GM19238 (cell line): ENCODE data around the gene DCAF15.

ENCODE experiments used
- DNase-seq: peaks from one replicate; pipeline ENCODE4 v3.0.0; 2011; ENCODE audit warnings: low spot score; ENCODE audit not compliant: insufficient read length

DCAF15 gene

DNA sequence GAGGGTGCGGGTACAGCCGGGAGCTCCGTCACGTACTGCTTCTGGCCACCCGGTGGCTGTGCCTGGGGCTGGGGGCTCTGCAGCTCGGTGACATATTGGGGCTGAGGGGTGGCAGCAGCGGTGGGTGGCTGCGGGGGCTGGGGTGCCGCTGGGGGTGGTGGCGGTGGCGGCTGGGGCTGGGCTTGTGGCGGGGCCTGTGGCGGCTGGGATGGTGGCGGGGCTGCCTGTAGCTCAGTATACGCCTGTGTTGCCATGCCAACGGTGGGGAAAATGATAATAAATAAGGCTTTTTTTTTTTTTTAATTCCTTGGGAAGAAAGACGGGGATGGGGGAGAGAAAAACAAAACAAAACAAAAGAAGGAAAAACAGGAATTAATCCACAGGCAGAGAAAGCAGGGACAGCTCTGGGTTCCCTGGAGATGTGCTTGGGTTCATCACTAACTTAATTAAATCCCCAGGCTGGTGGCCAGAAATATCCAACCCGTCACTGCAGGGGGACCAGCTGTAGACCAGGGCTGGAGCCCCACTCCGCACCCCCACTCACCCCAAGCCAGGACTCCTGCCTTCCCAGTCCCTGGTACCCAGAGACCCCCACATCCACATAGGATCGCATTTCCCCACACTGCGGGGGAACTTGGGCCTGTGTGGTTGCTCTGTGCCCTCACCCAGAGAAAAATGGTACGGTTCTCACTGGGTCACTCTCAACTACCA is 41.4 kb downstream of the DCAF15 start:
- no peak for DNase-seq

DNA sequence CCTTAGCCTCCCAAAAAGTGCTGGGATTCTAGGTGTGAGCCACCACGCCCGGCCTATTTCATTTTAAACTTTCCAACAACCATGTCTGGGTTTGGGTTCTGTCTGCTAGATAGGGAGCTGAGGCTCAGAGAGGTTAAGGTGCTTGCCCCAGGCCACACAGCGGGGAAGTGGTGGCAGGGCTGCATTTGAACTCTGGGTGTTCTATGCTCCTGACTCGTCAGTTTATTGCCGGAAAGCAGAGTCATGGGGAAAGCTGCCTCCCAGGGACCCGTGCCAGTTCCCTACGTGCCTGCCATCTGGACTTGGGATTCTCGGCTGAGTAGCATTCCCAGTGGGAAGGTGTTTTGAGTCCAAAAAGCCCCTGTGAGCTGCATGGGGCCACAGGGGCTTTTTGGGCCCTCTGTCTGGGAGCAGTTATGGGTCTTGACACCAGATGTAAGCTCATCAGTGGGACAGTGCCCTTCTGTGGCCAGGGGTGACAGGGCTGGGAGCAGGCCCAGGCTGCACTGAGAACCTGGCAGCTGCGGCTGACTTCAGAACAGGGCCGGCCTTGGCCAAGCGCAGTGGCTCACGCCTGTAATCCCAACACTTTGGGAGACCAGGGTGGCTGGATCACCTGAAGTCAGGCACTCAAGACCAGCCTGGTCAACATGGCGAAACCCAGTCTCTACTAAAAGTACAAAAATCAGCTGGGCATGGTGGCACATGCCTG is 42.9 kb downstream of the DCAF15 start:
- DNase-seq = peak; percentile 1

DNA sequence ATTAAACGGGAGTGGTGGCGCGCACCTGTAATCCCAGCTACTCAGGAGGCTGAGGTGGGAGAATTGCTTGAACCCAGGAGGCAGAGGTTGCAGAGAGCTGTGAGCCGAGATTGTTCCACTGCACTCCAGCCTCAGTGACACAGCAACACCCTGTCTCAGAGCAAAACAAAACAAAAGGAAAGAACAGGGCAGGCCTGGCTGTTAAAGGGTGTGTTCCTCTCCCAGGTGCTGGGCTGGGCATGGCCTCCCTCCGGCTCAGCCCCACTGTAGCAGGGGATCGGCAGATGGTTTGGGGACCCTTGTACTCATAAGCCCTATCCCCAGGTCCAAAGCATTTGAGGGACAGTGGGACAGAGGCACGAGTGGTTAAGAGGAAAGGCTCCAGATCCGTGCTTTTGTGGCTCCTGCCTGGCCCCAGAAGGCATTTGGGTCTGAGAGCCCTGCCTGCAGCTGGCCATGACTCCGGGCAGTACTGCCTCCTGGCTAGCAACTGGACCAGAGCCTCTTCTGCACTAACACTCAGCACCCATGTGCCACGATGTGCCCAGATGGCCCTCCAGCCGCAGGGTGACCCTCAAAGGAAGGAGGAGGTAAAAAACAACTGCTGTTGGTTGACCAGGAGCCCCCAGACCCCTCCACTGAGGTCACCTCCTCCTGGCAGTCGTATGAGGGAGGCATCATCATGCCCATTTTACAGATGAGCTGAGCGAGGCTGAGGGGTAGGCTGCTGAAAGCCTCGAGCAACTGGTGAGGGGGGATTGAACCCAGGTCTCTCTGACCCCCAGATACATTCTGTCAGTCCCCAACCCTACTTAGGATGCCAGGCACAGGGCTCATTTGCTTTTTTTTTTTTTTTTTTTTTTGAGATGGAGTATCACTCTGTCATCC is 43.8 kb downstream of the DCAF15 start:
- DNase-seq = no peak

DNA sequence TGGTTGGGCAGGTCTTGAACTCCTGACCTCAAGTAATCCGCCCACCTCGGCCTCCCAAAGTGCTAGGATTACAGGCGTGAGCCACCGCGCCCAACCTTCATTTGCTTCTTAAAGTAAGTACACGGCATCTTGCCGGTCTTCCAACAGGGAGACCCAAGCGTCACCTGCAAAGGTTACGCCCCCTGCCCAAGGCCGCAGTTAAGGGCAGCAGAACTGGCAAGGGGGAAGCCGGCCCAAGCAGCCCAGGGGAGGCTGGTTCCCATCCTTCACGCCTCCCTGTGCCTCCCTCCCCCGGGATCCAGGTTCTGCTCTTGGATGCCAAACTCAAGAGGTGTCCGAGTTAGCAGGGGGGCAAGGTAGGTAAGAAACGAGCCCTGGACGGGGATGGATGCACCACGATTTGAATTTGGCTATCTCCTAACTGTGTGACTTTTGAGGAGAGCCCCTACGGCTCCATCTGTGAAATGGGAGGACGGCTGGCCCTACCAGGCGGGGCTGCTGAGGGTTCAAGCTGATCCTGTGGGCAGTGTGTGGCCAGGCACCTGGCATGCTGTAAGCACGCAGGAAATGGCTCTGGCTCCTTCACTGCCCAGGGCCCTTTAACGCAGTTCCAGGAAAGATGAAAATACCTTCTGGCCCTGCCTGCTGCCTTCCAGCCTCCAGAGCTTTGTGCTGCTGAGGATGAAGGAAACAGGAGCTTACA is 44.8 kb downstream of the DCAF15 start:
- no peak for DNase-seq

DNA sequence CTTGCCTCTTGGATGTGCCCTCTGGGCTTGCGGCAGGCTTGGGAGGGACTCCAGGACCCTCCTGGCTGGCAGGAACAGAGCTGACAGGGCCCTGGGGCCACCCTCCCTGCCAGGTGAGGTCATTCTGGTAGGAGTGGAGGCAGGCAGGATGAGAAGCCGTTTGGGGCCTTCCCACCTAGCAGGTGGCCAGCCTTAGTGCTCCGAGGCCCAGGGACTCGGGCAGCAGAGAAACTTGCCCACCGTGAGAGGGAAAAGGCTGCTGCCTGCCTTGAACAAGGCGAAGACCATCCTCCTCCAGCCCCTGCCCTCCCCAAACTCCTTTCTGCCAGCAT is 45.3 kb downstream of the DCAF15 start:
- no peak for DNase-seq

DNA sequence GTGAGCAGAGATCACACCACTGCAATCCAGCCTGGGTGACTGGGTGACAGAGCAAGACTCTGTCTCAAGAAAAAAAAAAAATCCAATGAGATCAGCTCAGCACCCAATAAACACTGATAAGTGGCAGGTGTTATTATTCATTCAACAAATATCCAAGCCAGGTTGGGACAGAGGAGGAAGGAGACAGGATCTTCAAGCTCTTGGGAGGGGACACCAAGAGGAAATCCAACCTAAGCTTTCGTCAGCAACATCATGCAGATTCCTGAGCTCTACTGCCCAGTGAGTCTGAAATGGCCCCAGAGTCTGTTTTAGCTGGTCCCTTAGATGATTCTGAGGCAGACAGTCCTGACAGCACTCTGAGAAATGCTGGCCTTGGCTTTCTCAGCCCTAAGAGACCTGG is 46.1 kb downstream of the DCAF15 start:
- DNase-seq = no peak

DNA sequence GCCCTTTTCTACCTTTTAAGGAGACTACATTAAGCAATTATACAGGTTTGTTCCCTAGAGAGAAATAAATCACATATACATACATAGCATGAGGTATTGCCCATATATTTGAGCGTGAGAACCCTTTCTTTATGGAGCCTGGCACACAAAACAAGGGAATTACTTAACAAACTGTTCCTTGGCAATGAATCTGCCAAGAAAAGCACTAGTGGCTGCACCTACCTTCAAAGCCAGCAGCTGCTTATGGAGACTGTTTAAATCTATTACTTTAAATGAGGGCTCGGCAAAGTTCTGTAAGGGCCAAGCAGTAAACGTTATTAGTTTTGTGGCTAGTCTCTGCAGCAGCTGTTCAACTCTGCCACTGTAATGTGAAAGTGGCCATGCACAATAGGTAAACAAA is 46.8 kb downstream of the DCAF15 start:
- no peak for DNase-seq

DNA sequence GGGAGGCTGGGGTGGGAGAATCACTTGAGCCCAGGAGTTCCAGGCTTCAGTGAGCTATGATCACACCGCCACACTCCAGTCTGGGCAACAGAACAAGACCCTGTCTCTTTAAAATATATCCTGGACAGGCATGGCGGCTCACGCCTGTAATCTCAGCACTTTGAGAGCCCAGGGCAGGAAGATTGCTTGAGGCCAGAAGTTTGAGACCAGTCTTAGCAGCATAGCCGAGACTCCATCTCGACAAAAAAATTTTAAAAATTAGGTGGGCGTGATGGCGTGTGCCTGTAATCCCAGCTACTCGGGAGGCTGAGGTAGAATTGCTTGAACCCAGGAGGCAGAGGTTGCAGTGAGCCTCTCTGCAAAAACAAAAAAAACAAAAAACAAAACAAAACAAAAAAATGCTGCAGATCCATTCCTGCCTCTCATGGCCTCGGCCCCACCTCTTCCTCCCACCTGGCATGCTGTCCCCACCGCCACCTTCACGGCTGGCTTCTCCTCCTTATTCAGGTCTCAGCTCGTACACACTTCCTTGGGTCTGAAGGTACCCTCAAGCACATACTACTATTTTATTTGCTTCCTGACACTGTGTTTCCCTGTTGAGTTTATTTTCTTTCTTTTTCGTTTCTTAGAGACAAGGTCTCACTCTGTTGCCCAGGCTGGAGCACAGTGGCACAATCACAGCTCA is 48.5 kb downstream of the DCAF15 start:
- no peak for DNase-seq

DNA sequence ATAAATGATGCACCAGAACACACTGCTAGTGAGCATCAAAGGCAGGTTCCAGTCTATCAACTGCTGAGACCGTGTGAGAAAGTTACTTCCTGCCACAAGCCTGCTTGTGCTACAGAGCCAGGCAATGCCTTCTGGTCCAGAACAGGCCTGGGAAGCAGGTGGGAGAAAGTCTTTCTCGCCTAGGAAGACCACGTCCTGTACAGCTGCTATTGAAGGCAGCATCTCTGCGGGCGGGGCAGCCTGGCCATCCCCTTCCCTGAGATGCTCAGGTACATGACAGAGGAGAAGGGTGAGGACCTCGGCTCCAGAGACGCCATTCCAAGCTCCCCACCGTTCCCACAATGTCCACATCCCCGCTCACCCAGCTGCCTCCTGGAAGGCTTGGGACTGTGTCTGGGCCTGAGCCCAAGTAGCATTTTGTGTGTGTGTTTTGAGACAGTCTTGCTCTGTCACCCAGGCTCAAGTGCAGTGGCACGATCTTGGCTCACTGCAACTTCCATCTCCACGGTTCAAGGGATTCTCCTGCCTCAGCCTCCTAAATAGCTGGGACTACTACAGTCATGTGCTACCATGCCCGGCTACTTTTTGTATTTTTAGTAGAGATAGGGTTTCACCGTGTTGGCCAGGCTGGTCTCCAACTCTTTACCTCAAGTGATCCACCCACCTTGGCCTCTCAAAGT is 50.4 kb downstream of the DCAF15 start:
- no peak for DNase-seq

DNA sequence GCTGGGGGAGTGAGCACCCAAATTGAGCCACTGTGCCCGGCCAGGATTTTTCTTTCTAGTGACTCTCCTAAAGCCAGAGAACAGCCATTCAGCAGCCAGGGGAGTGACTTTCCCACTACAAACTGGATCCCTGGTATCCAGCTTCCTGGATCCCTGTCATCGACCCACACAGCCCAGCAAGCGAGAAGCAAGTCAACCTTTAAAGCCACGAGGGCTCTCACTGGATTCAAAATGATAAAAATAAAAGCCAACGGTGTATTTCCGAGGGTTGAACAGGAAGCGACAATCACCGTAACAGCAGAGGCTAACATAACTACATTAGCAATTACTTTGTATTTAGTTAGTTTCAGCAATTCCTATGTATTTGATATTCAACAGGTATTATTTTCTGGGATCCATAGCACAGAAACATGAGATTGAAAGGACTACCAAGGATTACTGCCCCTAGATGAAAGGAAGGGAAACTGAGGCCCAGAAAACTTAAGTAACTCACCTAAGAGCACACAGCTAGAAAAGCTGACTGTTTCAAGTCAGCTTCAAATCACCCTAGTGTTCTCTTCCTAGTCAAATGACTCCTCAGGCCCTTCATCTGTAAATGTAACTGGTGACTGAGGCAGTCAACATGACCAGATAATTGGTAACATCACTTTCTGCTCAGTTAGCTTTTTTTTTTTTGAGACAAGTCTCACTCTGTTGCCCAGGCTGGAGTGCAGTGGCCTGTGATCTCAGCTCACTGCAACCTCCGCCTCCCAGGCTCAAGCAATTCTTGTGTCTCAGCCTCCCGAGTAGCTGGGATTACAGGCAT is 51.1 kb downstream of the DCAF15 start:
- no peak for DNase-seq

DNA sequence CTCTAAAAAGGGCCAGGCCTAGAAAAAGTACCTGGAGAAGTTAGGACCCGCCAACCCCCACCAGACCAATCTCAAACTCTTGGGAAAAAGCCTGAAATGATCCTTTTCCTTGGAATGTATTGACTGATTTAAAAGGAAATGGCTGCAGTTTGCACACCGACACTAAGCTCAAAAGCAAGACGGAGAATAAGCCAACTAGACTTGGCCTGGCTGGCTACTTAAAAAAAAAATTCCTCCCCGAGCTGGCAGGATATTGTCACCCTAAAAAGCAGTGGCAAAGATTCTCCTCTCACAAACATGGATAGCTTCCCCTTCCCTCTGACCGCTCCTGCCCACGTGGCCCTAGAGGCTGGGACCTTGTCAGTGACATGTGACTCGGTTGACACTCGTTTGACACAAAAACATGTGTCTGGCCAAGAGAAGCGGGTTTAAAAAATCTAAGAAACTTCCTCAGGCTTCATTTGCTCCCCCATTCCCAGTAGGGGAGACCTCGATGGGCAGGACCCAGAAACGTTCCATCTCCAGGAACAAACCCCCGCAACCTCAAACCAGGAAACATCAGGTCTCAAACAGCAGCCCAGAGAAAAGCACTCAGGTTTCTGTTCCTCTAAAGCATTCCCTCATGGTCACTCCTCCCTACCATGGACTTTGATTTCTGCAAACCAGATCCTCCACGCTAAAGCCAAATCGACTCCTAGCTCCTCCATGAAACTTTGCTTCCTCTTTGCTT is 52.5 kb downstream of the DCAF15 start:
- DNase-seq = no peak

DNA sequence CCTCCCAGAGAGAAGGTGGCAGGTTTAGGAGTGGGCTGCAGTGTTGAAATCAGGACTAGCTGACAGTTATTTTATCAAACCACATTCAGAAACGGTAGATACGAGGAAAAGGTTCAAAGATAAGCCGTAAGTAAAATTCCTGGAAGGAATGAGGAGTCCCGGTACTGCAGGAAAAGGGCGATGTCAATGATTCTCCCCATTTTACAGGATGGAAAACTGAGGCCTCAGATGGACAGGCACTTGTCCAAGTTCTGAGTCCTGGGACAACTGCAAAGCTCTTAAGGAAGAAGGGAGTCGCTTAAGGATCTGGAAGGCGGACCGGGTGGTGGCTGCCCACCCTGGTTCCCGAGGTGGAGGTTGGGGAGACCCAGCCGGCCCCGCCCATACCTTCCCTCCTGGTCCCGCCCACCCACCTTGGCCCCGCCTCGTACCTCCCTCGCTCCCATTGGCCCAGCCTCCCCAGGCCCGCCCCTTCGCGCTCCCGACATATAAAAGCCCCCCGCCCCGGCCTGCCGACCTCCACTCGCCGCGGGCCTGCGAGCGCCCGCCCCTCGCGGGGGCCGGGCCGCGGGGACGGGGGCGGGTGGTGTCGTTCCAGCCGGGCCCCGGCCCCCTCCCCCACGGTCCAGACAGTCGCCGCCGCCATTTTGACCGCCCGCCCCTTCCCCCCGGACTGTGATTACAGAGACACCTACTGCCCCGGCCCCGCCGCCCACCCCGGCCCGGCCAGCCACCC is 53.2 kb downstream of the DCAF15 start:
- no peak for DNase-seq

DNA sequence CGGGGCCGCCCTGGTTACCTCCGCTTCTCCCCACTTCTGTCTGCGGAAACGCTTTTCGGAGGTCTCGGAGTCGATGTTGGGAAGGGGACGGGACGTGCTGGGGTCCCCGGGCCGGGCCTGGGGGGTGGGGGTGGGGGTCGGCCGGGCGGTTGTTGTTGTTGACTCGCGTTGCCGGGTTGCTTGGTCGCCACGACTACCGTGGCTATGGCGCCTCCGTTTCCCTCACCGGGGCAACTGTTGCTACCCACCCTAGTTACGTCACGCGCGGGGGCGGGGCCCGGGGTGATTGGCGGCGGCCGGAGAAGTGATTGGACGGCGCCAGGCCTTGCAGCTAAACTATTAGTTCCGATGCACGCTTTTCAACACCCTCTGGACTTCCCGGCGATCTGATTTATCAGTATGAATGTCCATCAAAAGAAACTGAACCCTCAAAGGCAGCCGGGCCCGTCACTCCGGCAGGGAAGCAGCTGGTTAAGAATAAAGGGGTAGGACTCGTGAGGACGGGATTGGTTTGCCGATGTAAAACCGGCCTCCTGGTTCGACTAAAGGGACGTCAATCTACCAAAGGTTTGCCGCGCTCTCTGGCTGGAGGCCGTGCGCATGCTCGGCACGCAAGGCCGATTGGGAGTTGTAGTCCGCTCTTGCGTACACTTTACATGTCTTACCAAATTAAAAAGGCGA is 53.9 kb downstream of the DCAF15 start, which contains the start of gene RFX1:
TSS of gene RFX1 (minus strand) at position 236 of the 681 bp plus-strand sequence. CDS start 12,477 bp downstream, outside the sequence.
- DNase-seq = peak; percentile 71

DNA sequence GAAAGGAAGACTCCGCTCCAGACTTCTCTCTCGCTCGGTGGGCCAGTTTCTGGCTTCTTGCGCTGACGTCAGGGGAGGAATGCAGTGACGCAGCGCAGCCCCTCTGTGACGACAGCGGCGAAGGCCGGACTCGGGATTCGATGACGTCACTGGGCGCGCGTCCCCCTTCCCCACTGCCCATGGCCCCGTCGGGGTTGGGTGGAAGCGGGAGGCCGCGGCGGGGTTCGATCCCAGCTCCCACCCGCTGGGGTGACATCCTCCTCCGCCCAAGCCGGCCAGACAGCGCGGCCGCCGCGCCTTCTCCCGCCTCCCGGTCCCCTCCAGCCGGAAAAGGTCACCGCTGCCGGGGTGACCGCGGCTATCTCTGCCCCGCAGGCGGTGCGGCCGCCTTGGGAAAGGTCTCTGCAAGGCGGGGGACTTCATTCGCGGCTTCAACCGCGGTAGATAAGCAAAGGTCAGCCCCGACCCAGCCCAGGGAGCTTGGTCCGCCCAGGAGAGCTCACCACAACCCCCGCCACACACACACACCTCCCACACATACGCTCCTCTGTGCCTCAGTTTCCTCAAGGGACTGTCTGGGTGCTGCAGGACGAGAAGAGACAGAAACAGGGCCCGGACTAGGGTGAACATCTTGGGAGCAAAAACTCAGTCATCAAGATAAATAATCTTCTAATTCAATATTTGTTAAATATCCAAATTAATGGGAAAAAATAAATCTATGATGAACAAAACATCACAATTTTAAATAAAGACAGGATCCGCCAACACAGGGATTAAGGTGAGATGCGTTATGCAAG is 54.7 kb downstream of the DCAF15 start:
- no peak for DNase-seq
